GM21390 (cell line): ENCODE results near the gene DYNLT2.
"Not testable (repeated sequence)": the region's sequence is repeated elsewhere in the genome, so short reads cannot be mapped to it uniquely, and the experiment has no call there.

Source experiments
- ATAC-seq: cut with Tn5 transposase; IDR thresholded peaks from one replicate; pipeline ENCODE4 v1.9.1; 2021; ENCODE audit not compliant: unreplicated experiment

DYNLT2 gene

GRCh38 chr6:169701954-169702839, 49.2 kb downstream of the DYNLT2 start, which contains the start of the genes C6orf120 and WDR27:
Gene C6orf120 (plus strand): TSS chr6:169702126. CDS start chr6:169702460, 334 bp downstream.
Gene WDR27 (minus strand): TSS chr6:169702029. CDS start chr6:169689005, 13,024 bp downstream.
- peak; percentile 95 for ATAC-seq

- peak; percentile 14 for ATAC-seq
Measured at GRCh38 chr6:169701311-169701953, 49.9 kb downstream of the DYNLT2 start.

DNA sequence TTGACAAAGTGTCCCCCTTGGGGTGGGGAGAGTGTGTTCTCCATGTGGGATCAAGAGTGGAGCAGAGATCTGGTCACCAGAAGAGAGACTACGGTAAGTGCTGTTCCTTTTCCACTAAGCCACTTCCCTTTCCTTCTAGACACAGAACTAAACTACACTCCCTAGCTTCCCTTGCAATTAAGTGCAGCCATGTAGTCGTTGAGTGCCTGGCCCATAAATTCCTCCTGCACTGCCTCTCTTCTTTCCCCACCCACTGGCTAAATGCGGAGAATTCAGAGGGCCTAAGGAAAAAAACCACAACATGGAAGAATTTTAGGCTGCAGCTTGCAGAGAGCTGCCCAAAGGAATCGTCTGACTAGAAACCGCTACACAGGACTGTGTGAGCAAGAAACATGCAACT, 51.1 kb downstream of the DYNLT2 start:
- ATAC-seq: no peak

- not testable (repeated sequence) for ATAC-seq
Measured at GRCh38 chr6:169697115-169697514, 54.3 kb downstream of the DYNLT2 start.

GRCh38 chr6:169695131-169695530, 56.2 kb downstream of the DYNLT2 start:
- ATAC-seq: no peak

DNA sequence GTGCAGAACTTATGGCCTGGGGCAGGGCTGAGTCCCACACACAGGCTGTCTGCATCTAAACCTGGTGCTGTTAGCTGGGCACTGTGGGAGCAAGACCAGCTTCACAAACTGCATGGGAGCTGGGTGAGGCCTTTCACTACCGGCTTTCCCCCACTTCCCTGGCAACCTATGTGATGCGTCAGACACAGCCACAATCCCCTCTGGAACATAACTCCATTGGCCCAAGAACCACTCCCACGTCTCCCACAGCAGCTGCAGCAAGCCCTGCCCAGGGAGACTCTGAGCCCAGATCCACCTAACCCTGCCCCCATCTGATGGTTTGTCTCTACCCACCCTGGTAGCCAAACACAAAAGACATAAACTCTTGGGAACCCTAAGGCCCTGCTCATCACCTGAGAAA, 58.9 kb downstream of the DYNLT2 start:
- ATAC-seq: no peak

DNA sequence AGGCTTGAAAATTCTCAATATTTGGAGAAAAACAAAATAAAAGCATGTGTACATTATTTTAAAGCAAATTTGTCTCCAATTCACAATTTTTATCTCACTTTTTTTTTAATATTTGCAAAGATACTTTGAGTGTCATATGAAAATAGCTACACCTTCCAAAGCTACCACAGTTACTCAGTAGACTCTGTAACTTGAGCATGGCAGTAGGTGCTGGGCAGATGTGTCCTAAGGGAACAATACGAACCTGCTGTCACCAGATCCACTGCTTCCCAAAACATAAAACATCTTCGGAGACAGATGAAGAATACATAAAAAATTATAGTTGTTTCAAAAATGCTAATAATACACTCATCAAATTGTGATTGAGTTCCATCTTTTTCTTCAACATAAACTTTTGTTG, 60.1 kb downstream of the DYNLT2 start:
- no peak for ATAC-seq
